KMS-11 (cell line): Measurements from ENCODE around the gene CTIF.

Experiments used
- H2AFZ ChIP-seq: fragments of 200-600 bp; sonication (generic); 2 replicates; pipeline ENCODE4 v1.6.1; 2016; ENCODE audit warnings: antibody characterized with exemption, mixed run types, low read depth
- H3K27ac ChIP-seq: fragments of 200-600 bp; sonication (generic); 2 replicates; pipeline ENCODE4 v1.6.1; 2016; ENCODE audit warnings: mild to moderate bottlenecking, mixed run types
- H3K27me3 ChIP-seq: fragments of 200-600 bp; sonication (generic); 2 replicates; pipeline ENCODE4 v1.6.1; 2017; ENCODE audit warnings: mild to moderate bottlenecking, low read depth, mixed run types, moderate library complexity; ENCODE audit not compliant: insufficient read depth
- H3K36me3 ChIP-seq: fragments of 200-600 bp; sonication (generic); 2 replicates; pipeline ENCODE4 v1.6.1; 2017; ENCODE audit warnings: mild to moderate bottlenecking, mixed run types; ENCODE audit not compliant: insufficient read depth
- H3K4me1 ChIP-seq: fragments of 200-600 bp; sonication (generic); 2 replicates; pipeline ENCODE4 v1.6.1; 2016; ENCODE audit warnings: mild to moderate bottlenecking, low read depth, mixed run types; ENCODE audit not compliant: poor library complexity, severe bottlenecking
- H3K4me2 ChIP-seq: fragments of 200-600 bp; sonication (generic); 2 replicates; pipeline ENCODE4 v1.7.0; 2016; ENCODE audit warnings: mild to moderate bottlenecking, mixed run types
- H3K4me3 ChIP-seq: fragments of 200-600 bp; sonication (generic); IDR thresholded peaks from 2 replicates; pipeline ENCODE4 v1.6.1; 2017; ENCODE audit warnings: low read depth, low read length, mixed read lengths; ENCODE audit not compliant: insufficient read depth
- H3K79me2 ChIP-seq: fragments of 200-600 bp; sonication (generic); 2 replicates; pipeline ENCODE4 v1.6.1; 2016; ENCODE audit warnings: low read depth, mixed run types; ENCODE audit not compliant: insufficient read depth
- H3K9ac ChIP-seq: fragments of 200-600 bp; sonication (generic); 2 replicates; pipeline ENCODE4 v1.6.1; 2016; ENCODE audit warnings: mild to moderate bottlenecking, mixed run types
- H4K20me1 ChIP-seq: fragments of 200-600 bp; sonication (generic); 2 replicates; pipeline ENCODE4 v1.6.1; 2016; ENCODE audit warnings: mild to moderate bottlenecking, mixed run types; ENCODE audit not compliant: insufficient read depth
- CTCF ChIP-seq: fragments of 200-600 bp; sonication (generic); conservative IDR thresholded peaks from 2 replicates; pipeline ENCODE4 v1.6.1; 2017; ENCODE audit warnings: low read depth, mild to moderate bottlenecking, antibody characterized with exemption, low read length, moderate library complexity, mixed read lengths

CTIF gene

GRCh38 chr18:48850822-48851598, 312.2 kb downstream of the CTIF start:
- H3K4me2 ChIP-seq: no peak overlapping the region

GRCh38 chr18:48851599-48851960, 312.7 kb downstream of the CTIF start:
- H3K27me3 ChIP-seq: no peaks in the 10 kb centered on the region
- no peaks in the 10 kb centered on the region for H3K36me3 ChIP-seq
- H3K4me3 ChIP-seq: no peak overlapping the region
- no peaks in the 10 kb centered on the region for H3K79me2 ChIP-seq
- no peak overlapping the region for H2AFZ ChIP-seq
- H3K4me1 ChIP-seq: peaks cover 26% of the 10 kb centered on the region
- no peak for TF ChIP-seq CTCF
- no peaks in the 10 kb centered on the region for H4K20me1 ChIP-seq
- H3K9ac ChIP-seq: no peak overlapping the region
- H3K4me2 ChIP-seq: no peak overlapping the region
- H3K27ac ChIP-seq: no peak overlapping the region

More at GRCh38 chr18:48850822-48851598, 312.2 kb downstream of the CTIF start:
- Histone ChIP-seq H3K9ac (no peak overlapping the region), H3K79me2 (no peaks in the 10 kb centered on the region), H3K4me1 (peaks cover 20% of the 10 kb centered on the region), H3K27ac (no peak overlapping the region), H2AFZ (no peak overlapping the region), H4K20me1 (no peaks in the 10 kb centered on the region), H3K27me3 (no peaks in the 10 kb centered on the region), H3K36me3 (no peaks in the 10 kb centered on the region), H3K4me3 (no peak overlapping the region)
- TF ChIP-seq CTCF: no peak

- H3K4me3 ChIP-seq: no peak overlapping the region
- H3K79me2 ChIP-seq: no peaks in the 10 kb centered on the region
- no peak overlapping the region for H2AFZ ChIP-seq
- H3K4me1 ChIP-seq: peaks cover 26% of the 10 kb centered on the region
- H3K9ac ChIP-seq: no peak overlapping the region
- no peaks in the 10 kb centered on the region for H3K36me3 ChIP-seq
- H3K27me3 ChIP-seq: no peaks in the 10 kb centered on the region
- no peak overlapping the region for H3K4me2 ChIP-seq
- H3K27ac ChIP-seq: no peak overlapping the region
- H4K20me1 ChIP-seq: no peaks in the 10 kb centered on the region
- no peak for TF ChIP-seq CTCF
Observed at GRCh38 chr18:48852292-48852691, 313.5 kb downstream of the CTIF start.

- no peaks in the 10 kb centered on the region for H3K36me3 ChIP-seq
- H3K4me2 ChIP-seq: no peak overlapping the region
- peaks cover 26% of the 10 kb centered on the region for H3K4me1 ChIP-seq
- no peaks in the 10 kb centered on the region for H3K79me2 ChIP-seq
- no peak overlapping the region for H3K27ac ChIP-seq
- no peak for TF ChIP-seq CTCF
- H3K4me3 ChIP-seq: no peak overlapping the region
- H3K9ac ChIP-seq: no peak overlapping the region
- no peak overlapping the region for H2AFZ ChIP-seq
- H3K27me3 ChIP-seq: no peaks in the 10 kb centered on the region
- H4K20me1 ChIP-seq: no peaks in the 10 kb centered on the region
Observed at GRCh38 chr18:48852794-48853193, 314.0 kb downstream of the CTIF start.
